ENCODE results near the gene METTL21A.

Gene METTL21A

GRCh38 chr2:207571370-207571769 is 53.8 kb downstream of the METTL21A start:
- TF ChIP-seq CTCF (IDR thresholded peaks at IDR 0.05), result no peak
- Histone ChIP-seq H3K4me1 (peaks cover 0 to 6% (median 0%) of the 10 kb centered on the region in 4 donors), H3K27me3 (no peaks in the 10 kb centered on the region), H3K36me3 (peaks cover 17 to 44% (median 37%) of the 10 kb centered on the region in 3 donors), H3K4me3 (no peak overlapping the region), H3K27ac (no peak overlapping the region), H3K9me3 (no peaks in the 10 kb centered on the region)
- intact Hi-C loops (cut with DNase I; ENCODE audit: low total_unique reads), result no loop called here
- no peak for DNase-seq

GRCh38 chr2:207567671-207568070 is 57.5 kb downstream of the METTL21A start:
- Histone ChIP-seq H3K4me3 (no peak overlapping the region), H3K36me3 (peaks cover 30 to 41% (median 31%) of the 10 kb centered on the region in 3 donors), H3K9me3 (no peaks in the 10 kb centered on the region), H3K27me3 (no peaks in the 10 kb centered on the region), H3K27ac (no peak overlapping the region), H3K4me1 (peaks cover 0 to 6% (median 1%) of the 10 kb centered on the region in 4 donors)
- TF ChIP-seq CTCF (IDR thresholded peaks at IDR 0.05), result no peak
- DNase-seq, result no peak
- intact Hi-C loops (cut with DNase I; ENCODE audit: low total_unique reads), result no loop called here

- peaks cover 28 to 41% (median 37%) of the 10 kb centered on the region in 3 donors for H3K36me3 ChIP-seq
- H3K27me3 ChIP-seq, result no peaks in the 10 kb centered on the region
- DNase-seq, result no peak
- intact Hi-C loops (cut with DNase I; ENCODE audit: low total_unique reads), result no loop called here
- H3K4me3 ChIP-seq, result no peak overlapping the region
- H3K27ac ChIP-seq, result no peak overlapping the region
- peaks cover 0 to 6% (median 1%) of the 10 kb centered on the region in 4 donors for H3K4me1 ChIP-seq
- no peaks in the 10 kb centered on the region for H3K9me3 ChIP-seq
- TF ChIP-seq CTCF (IDR thresholded peaks at IDR 0.05), result no peak
Measured at GRCh38 chr2:207565736-207566500, 59.3 kb downstream of the METTL21A start.

Data from tibial artery (tissue), 4 donors.